H9 (cell line): ENCODE results near the gene TCTN2. TPM values are rescaled to one million over a fixed set of nuclear protein-coding genes. Genes with fewer than 3 reads are reported as not detected.

Source experiments
- DNase-seq: peaks from one replicate; pipeline ENCODE4 v3.0.0-alpha.2; 2017
- H2AFZ ChIP-seq: one replicate; pipeline ENCODE4 v1.6.1; 2013; ENCODE audit warnings: mild to moderate bottlenecking, low read length, control low read depth, moderate library complexity
- H2AK5ac ChIP-seq: 2 replicates; pipeline ENCODE4 v1.6.1; 2013; ENCODE audit warnings: low read length, control low read depth, mixed read lengths; ENCODE audit not compliant: insufficient read length
- H2BK120ac ChIP-seq: one replicate; pipeline ENCODE4 v1.6.1; 2013; ENCODE audit warnings: low read depth, mild to moderate bottlenecking, low read length, control low read depth, inconsistent platforms; ENCODE audit not compliant: poor library complexity, severe bottlenecking
- H2BK12ac ChIP-seq: 2 replicates; pipeline ENCODE4 v1.6.1; 2013; ENCODE audit warnings: low read length, control low read depth, mixed read lengths, low read depth; ENCODE audit not compliant: insufficient read length
- H2BK15ac ChIP-seq: 2 replicates; pipeline ENCODE4 v1.6.1; 2013; ENCODE audit warnings: low read depth, low read length, control low read depth
- H2BK20ac ChIP-seq: one replicate; pipeline ENCODE4 v1.6.1; 2013; ENCODE audit warnings: low read depth, mild to moderate bottlenecking, low read length, control low read depth, inconsistent platforms; ENCODE audit not compliant: poor library complexity, severe bottlenecking
- H2BK5ac ChIP-seq: 2 replicates; pipeline ENCODE4 v1.6.1; 2013; ENCODE audit warnings: low read length, control low read depth, mixed read lengths; ENCODE audit not compliant: insufficient read length
- H3K14ac ChIP-seq: 2 replicates; pipeline ENCODE4 v1.6.1; 2013; ENCODE audit warnings: low read length, control low read depth; ENCODE audit not compliant: insufficient read depth
- H3K18ac ChIP-seq: 2 replicates; pipeline ENCODE4 v1.6.1; 2013; ENCODE audit warnings: low read depth, mild to moderate bottlenecking, mixed read lengths, low read length, control low read depth; ENCODE audit not compliant: insufficient read length
- H3K23ac ChIP-seq: 2 replicates; pipeline ENCODE4 v1.6.1; 2013; ENCODE audit warnings: low read length, control low read depth, mixed read lengths, low read depth; ENCODE audit not compliant: insufficient read length
- H3K23me2 ChIP-seq: 2 replicates; pipeline ENCODE4 v1.6.1; 2013; ENCODE audit warnings: low read depth, mild to moderate bottlenecking, mixed read lengths, low read length, control low read depth; ENCODE audit not compliant: insufficient read length, poor library complexity, severe bottlenecking
- H3K27ac ChIP-seq: 2 replicates; pipeline ENCODE4 v1.5.1; 2013; ENCODE audit warnings: low read length, control low read depth, mixed read lengths, low read depth; ENCODE audit not compliant: insufficient read length
- H3K27me3 ChIP-seq: 2 replicates; pipeline ENCODE4 v1.6.1; 2013; ENCODE audit warnings: low read length, control low read depth, inconsistent platforms; ENCODE audit not compliant: insufficient read depth
- H3K4ac ChIP-seq: 2 replicates; pipeline ENCODE4 v1.6.1; 2013; ENCODE audit warnings: low read depth, mild to moderate bottlenecking, control low read depth, inconsistent platforms, low read length, moderate library complexity
- H3K4me1 ChIP-seq: 2 replicates; pipeline ENCODE4 v1.6.1; 2013; ENCODE audit warnings: low read length, control low read depth, inconsistent platforms; ENCODE audit not compliant: insufficient read depth
- H3K4me2 ChIP-seq: 2 replicates; pipeline ENCODE4 v1.6.1; 2013; ENCODE audit warnings: low read length, control low read depth, mixed read lengths; ENCODE audit not compliant: insufficient read length, insufficient read depth
- H3K56ac ChIP-seq: 2 replicates; pipeline ENCODE4 v1.6.1; 2013; ENCODE audit warnings: low read depth, mild to moderate bottlenecking, mixed read lengths, low read length, control low read depth; ENCODE audit not compliant: insufficient read length
- H3K79me1 ChIP-seq: 2 replicates; pipeline ENCODE4 v1.6.1; 2013; ENCODE audit warnings: low read depth, mild to moderate bottlenecking, moderate library complexity, low read length, control low read depth, inconsistent platforms; ENCODE audit not compliant: insufficient read depth, poor library complexity, severe bottlenecking
- H3K79me2 ChIP-seq: 2 replicates; pipeline ENCODE4 v1.6.1; 2013; ENCODE audit warnings: low read length, control low read depth, inconsistent platforms; ENCODE audit not compliant: insufficient read depth
- H3K9ac ChIP-seq: 2 replicates; pipeline ENCODE4 v1.6.1; 2013; ENCODE audit warnings: low read length, control low read depth, mixed read lengths; ENCODE audit not compliant: insufficient read length; ENCODE audit errors: extremely low read depth
- H3K9me3 ChIP-seq: one replicate; pipeline ENCODE4 v1.6.1; 2013; ENCODE audit warnings: low read depth, low read length, inconsistent platforms; ENCODE audit not compliant: control insufficient read depth
- H3T11ph ChIP-seq: one replicate; pipeline ENCODE4 v1.6.1; 2013; ENCODE audit warnings: mild to moderate bottlenecking, low read length, control low read depth, inconsistent platforms
- H4K20me1 ChIP-seq: one replicate; pipeline ENCODE4 v1.6.1; 2013; ENCODE audit not compliant: control insufficient read depth, insufficient read length, insufficient read depth
- H4K5ac ChIP-seq: 2 replicates; pipeline ENCODE4 v1.6.1; 2013; ENCODE audit warnings: low read depth, mild to moderate bottlenecking, mixed read lengths, low read length, control low read depth; ENCODE audit not compliant: insufficient read length
- H4K8ac ChIP-seq: replicated peaks from 2 replicates; pipeline ENCODE4 v1.6.1; 2013; ENCODE audit warnings: low read length, control low read depth, mixed read lengths, low read depth; ENCODE audit not compliant: insufficient read length
- H4K91ac ChIP-seq: 2 replicates; pipeline ENCODE4 v1.6.1; 2013; ENCODE audit warnings: low read depth, mild to moderate bottlenecking, moderate library complexity, mixed read lengths, low read length, control low read depth; ENCODE audit not compliant: insufficient read length
- H3K27ac Mint-ChIP-seq, 3 experiments: 2 replicates in 2 of 3; 3 replicates in 1 of 3; pipeline ENCODE4 v1.8.0; 2020 to 2021; ENCODE audit warnings: mixed read lengths in 3 of 3, mild to moderate bottlenecking in 1 of 3, moderate library complexity in 1 of 3
- H3K27me3 Mint-ChIP-seq: 2 replicates; pipeline ENCODE4 v1.8.0; 2021; ENCODE audit warnings: low read depth, mild to moderate bottlenecking, moderate library complexity, mixed read lengths
- H3K36me3 Mint-ChIP-seq, 3 experiments: 2 replicates in 2 of 3; 3 replicates in 1 of 3; pipeline ENCODE4 v1.8.0; 2020 to 2021; ENCODE audit warnings: low read depth in 3 of 3, mixed read lengths in 3 of 3; ENCODE audit not compliant: insufficient read depth in 1 of 3
- H3K4me1 Mint-ChIP-seq, 2 experiments: 2 replicates each; pipeline ENCODE4 v1.8.0; 2020; ENCODE audit warnings: mixed read lengths in 2 of 2
- H3K4me3 Mint-ChIP-seq, 2 experiments: 2 replicates in 1 of 2; 3 replicates in 1 of 2; pipeline ENCODE4 v1.8.0; 2020 to 2021; ENCODE audit warnings: mild to moderate bottlenecking in 2 of 2, mixed read lengths in 2 of 2, moderate library complexity in 1 of 2
- H3K9me3 Mint-ChIP-seq, 2 experiments: 2 replicates in 1 of 2; 3 replicates in 1 of 2; pipeline ENCODE4 v1.8.0; 2020; ENCODE audit warnings: mild to moderate bottlenecking in 2 of 2, mixed read lengths in 2 of 2, moderate library complexity in 1 of 2
- CTCF ChIP-seq: fragments of 200-600 bp; sonication (generic); conservative IDR thresholded peaks from 3 replicates; pipeline ENCODE4 v1.8.0; 2021; ENCODE audit warnings: antibody characterized with exemption, mild to moderate bottlenecking
- WGBS: extraction: QIAGEN DNeasy Blood & Tissue Kit; methylation state at CpG from one replicate; pipeline ENCODE4 v1.1.7; 2013; ENCODE audit warnings: missing lambda C conversion rate, low lambda C conversion rate, mixed read lengths; ENCODE audit not compliant: insufficient read length; ENCODE audit errors: extremely low coverage; 5-methylcytosine and 5-hydroxymethylcytosine counted together
- total RNA-seq: library from RNA; stranded (reverse); gene quantifications from 2 replicates; pipeline ENCODE4 v1.2.1, GENCODE V29; 2021

TCTN2 gene
- total RNA-seq, 1 experiment from 2014 or later, result 7.4 TPM

GRCh38 chr12:123696207-123696606 is 25.3 kb downstream of the TCTN2 start:
- Histone ChIP-seq H3T11ph (no peak overlapping the region), H3K79me1 (no peaks in the 10 kb centered on the region), H2BK5ac (no peak overlapping the region), H4K20me1 (no peaks in the 10 kb centered on the region), H2AFZ (no peak overlapping the region), H3K4me1 (no peaks in the 10 kb centered on the region), H3K4me2 (no peak overlapping the region), H3K27ac (no peak overlapping the region), H3K23ac (no peak overlapping the region), H2AK5ac (no peak overlapping the region), H3K4ac (no peak overlapping the region), H3K18ac (no peak overlapping the region), H4K5ac (no peak overlapping the region), H3K9ac (no peak overlapping the region), H2BK120ac (no peak overlapping the region), H3K23me2 (no peaks in the 10 kb centered on the region), H3K14ac (no peak overlapping the region), H4K91ac (no peak overlapping the region), H2BK20ac (no peak overlapping the region), H3K56ac (no peak overlapping the region), H3K27me3 (no peaks in the 10 kb centered on the region), H2BK12ac (no peak overlapping the region), H2BK15ac (no peak overlapping the region), H3K9me3 (no peaks in the 10 kb centered on the region), H4K8ac (no peak overlapping the region), H3K79me2 (no peaks in the 10 kb centered on the region)
- WGBS, result no CpG with 5 or more reads among the region's 8 CpGs
- Mint-ChIP-seq H3K9me3 (no peaks in the 10 kb centered on the region), H3K4me3 (no peak overlapping the region), H3K27ac (no peak overlapping the region), H3K27me3 (no peaks in the 10 kb centered on the region), H3K36me3 (peaks cover 0 to 11% (median 3%) of the 10 kb centered on the region in 3 experiments; a peak in 4 of 7 replicates), H3K4me1 (no peaks in the 10 kb centered on the region)
- DNase-seq, result no peak
- no peak for TF ChIP-seq CTCF
